Posterior vena cava (tissue), 2 donors: ENCODE data around the gene TRAIP. TPM values are rescaled to one million over a fixed set of nuclear protein-coding genes. Genes with fewer than 3 reads are reported as not detected.
"Not testable (repeated sequence)": the region's sequence is repeated elsewhere in the genome, so short reads cannot be mapped to it uniquely, and the experiment has no call there.

Source experiments
- DNase-seq: peaks from one replicate; pipeline ENCODE4 v3.0.0-alpha.2; 2020; ENCODE audit warnings: low spot score
- intact Hi-C, 2 donors: fragments of 100-400 bp; cut with DNase I; formaldehyde crosslinking; loops; one replicate each; pipeline versions ENCODE4 v1.14.1 to v1.14.2; 2022 to 2023
- microRNA-seq, 2 donors: library from miRNA; unstranded; fragments of <30 nt; microRNA quantifications; one replicate each; pipeline ENCODE4 v1.2.0, GENCODE V29; 2020 to 2021; ENCODE audit warnings: borderline microRNAs expressed in 2 of 2
- total RNA-seq, 2 donors: library from RNA; stranded (reverse); fragmentation: NEBNext Ultra II Directional; extraction: Animal tissue kit (Norgen Biotek cat#: 25700); gene quantifications; one replicate each; pipeline ENCODE4 v1.2.1, GENCODE V29; 2021
- donor health status: DM: yes; HTN: yes; CAD: no.
- donor health status: DM: yes; HTN: yes; CAD: no.

The TRAIP gene
- total RNA-seq, 2 donors from 2014 or later = 1.5 to 2.2 TPM

- intact Hi-C loops = not testable (repeated sequence)
- DNase-seq = peak; percentile 13
These were observed 75.4 kb downstream of the TRAIP start for GRCh38 chr3:49780975-49781365.

DNA sequence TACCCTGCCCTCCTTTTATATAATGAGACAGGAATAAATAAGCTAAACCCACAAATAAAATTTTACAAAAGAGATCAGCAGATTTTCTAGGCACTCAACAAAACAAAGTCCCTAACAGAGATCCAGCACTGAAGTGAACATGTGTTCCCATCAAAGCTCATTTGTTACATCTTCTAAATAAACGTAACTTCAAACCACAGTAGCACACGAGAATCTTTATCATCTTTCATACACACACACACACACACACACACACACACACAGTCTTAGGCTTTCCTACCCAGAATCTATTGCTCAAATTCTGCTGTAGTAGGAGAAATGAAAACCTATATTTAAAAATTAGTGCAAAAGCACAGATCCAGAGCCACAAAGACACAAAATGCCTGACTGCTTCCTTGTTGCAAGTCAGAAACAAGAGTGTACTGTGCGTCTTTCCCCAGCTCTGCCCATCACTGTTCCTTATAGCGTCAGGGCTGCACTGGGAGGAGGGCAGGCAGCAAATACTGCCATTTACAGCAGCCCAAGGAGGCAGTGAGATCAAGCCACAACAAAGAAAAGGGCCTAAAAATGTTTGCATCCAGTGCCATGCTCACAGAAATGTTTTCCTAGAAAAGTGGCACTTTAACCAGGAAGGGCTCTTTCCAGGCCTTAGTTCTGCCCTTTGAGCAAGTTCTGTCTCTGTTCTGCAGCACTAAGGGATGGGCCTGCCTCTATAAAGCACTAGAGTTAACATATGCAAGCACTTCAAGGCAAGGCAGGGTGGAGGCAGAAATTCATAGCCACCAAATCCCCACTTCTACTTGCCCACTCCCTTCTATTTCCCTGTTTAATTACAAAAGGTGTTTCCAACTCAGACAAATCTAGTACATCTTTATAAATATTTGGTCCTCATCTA lies 76.0 kb downstream of the TRAIP start:
- peak; percentile 3 for DNase-seq
- intact Hi-C loops = no loop called here

DNA sequence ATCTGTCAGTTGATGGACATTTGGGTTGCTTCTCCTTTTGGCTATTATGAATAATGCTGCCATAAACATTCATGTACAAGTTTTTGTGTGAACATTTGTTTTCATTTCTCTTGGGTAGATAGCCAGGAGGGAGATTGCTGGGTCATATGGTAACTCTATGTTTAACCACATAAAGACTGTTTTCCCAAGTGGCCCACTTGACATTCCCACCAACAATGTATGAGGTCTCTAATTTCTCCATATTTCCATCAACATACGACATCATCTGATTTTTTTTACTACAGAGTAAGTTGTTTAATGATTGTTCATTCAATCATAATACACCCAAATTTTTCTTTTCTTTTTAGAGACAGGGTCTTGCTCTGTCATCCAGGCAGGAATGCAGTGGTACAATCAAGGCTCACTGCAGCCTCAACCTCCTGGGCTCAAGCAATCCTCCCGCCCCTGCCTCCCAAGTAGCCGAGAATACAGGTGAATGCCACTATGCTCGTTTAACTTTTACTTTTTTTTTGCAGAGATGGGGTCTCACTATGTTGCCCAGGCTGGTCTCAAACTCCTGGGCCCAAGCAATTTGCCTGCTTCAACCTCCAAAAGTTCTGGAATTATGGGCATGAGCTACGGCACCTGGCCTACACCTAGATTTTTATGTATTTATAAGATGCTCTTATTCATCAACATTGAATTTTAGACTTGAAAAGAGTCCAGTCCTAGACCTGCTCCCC lies 76.8 kb downstream of the TRAIP start:
- peak; percentile 8 for DNase-seq
- intact Hi-C loops = no loop called here

Small RNA genes within 50 kb of the gene (microRNA-seq; reads per million reads assigned to microRNA genes)
- gene MIR5193 = 0.26 to 0.32 reads per million in 2 donors

Other genes with a start within 250 kb of the TRAIP start
- gene APEH, start 182.2 kb downstream of the TRAIP start, total RNA-seq = 10 to 100 TPM; 51.8 to 52.5 TPM
- gene MST1, start 167.1 kb downstream of the TRAIP start, total RNA-seq = 1 to 10 TPM; 3.0 to 9.1 TPM
- gene RNF123, start 167.0 kb downstream of the TRAIP start, total RNA-seq = 10 to 100 TPM; 28.3 to 29.5 TPM
- not detected for gene AMIGO3, start 136.9 kb downstream of the TRAIP start, total RNA-seq
- 10 to 100 TPM; 28.8 to 29.6 TPM for gene GMPPB, start 132.6 kb downstream of the TRAIP start, total RNA-seq
- 10 to 100 TPM; 31.5 to 33.3 TPM for gene IP6K1, start 70.0 kb downstream of the TRAIP start, total RNA-seq
- under 1 TPM; 0.29 to 0.46 TPM for gene CDHR4, start 56.7 kb downstream of the TRAIP start, total RNA-seq
- gene INKA1, start 53.3 kb downstream of the TRAIP start, total RNA-seq = 1 to 10 TPM; 5.6 to 5.9 TPM
- gene UBA7, start 42.6 kb downstream of the TRAIP start, total RNA-seq = 10 to 100 TPM; 32.1 to 56.9 TPM
- gene CAMKV, start 13.3 kb upstream of the TRAIP start, total RNA-seq = not detected
- gene MST1R, start 47.3 kb upstream of the TRAIP start, total RNA-seq = 1 to 10 TPM; 1.2 to 1.4 TPM
- gene MON1A, start 73.2 kb upstream of the TRAIP start, total RNA-seq = 1 to 10 TPM; 7.6 to 9.3 TPM
- 10 to 100 TPM; 53.4 to 62.6 TPM for gene RBM6, start 83.6 kb upstream of the TRAIP start, total RNA-seq
- 100 to 1,000 TPM in 1 of 2 donors, 10 to 100 TPM in 1; 83.5 to 108 TPM for gene RBM5, start 232.4 kb upstream of the TRAIP start, total RNA-seq